Activated CD8-positive, alpha-beta T cell treated with anti-CD3 and anti-CD28 coated beads, Interleukin-2, amount 10 ng/mL, durations not matched to agents 7 days and 5 days (primary cell): ENCODE results near the gene PDK1. TPM values are rescaled to one million over a fixed set of nuclear protein-coding genes. Genes with fewer than 3 reads are reported as not detected.

Experiments used
- ATAC-seq: fragments of 150-1000 bp; cut with Tn5 transposase; one replicate; pipeline ENCODE4 v1.10.0; 2021; ENCODE audit warnings: moderate library complexity
- CTCF ChIA-PET: fragments of 350-600 bp; sonication (Branson Sonifier 250); formaldehyde crosslinking; loops from one replicate; lab custom pipeline; 2021; ENCODE audit warnings: antibody characterized with exemption; lab: Charles Lee
- POLR2A ChIA-PET: fragments of 350-600 bp; sonication (Branson Sonifier 250); formaldehyde crosslinking; loops from one replicate; lab custom pipeline; 2021; ENCODE audit warnings: antibody characterized with exemption; lab: Charles Lee
- DNase-seq: peaks from one replicate; pipeline ENCODE4 v3.0.0-alpha.2; 2020
- H3K27ac Mint-ChIP-seq: one replicate; pipeline ENCODE4 v1.8.0; 2021; ENCODE audit warnings: mild to moderate bottlenecking, mixed read lengths
- H3K27me3 Mint-ChIP-seq: one replicate; pipeline ENCODE4 v1.8.0; 2021; ENCODE audit warnings: low read depth, mixed read lengths
- H3K36me3 Mint-ChIP-seq: one replicate; pipeline ENCODE4 v1.8.0; 2021; ENCODE audit warnings: low read depth, mixed read lengths
- H3K4me1 Mint-ChIP-seq: one replicate; pipeline ENCODE4 v1.8.0; 2021; ENCODE audit warnings: low read depth, mixed read lengths
- H3K4me3 Mint-ChIP-seq: one replicate; pipeline ENCODE4 v1.8.0; 2021; ENCODE audit warnings: mild to moderate bottlenecking, mixed read lengths
- H3K9me3 Mint-ChIP-seq: one replicate; pipeline ENCODE4 v1.8.0; 2022; ENCODE audit warnings: mixed read lengths; ENCODE audit not compliant: insufficient read depth
- total RNA-seq, 2 experiments: library from RNA; stranded (reverse); gene quantifications; one replicate each; pipeline ENCODE4 v1.2.3, GENCODE V29; 2021

The PDK1 gene
- total RNA-seq, 2 experiments from 2014 or later, result 46.1 to 47.2 TPM

- Mint-ChIP-seq H3K27me3 (no peaks in the 10 kb centered on the region), H3K36me3 (peaks cover 74% of the 10 kb centered on the region), H3K9me3 (no peaks in the 10 kb centered on the region), H3K27ac (no peak overlapping the region), H3K4me1 (no peaks in the 10 kb centered on the region), H3K4me3 (no peak overlapping the region)
- DNase-seq, result no peak
- ChIA-PET POLR2A (no interaction called here), CTCF (interaction anchor here (0.6 kb wide), 1 partner anchor 23 kb away, joined by 3 read pairs; no protein-coding TSS in a partner anchor)
- ATAC-seq, result no peak
Observed at GRCh38 chr2:172600557-172601008, 44.7 kb downstream of the PDK1 start.

GRCh38 chr2:172606285-172606684 lies 50.4 kb downstream of the PDK1 start:
- no peaks in the 10 kb centered on the region for H3K27me3 Mint-ChIP-seq
- no peak overlapping the region for H3K27ac Mint-ChIP-seq
- H3K9me3 Mint-ChIP-seq, result no peaks in the 10 kb centered on the region
- ChIA-PET CTCF (no interaction called here), POLR2A (no interaction called here)
- H3K4me3 Mint-ChIP-seq, result no peak overlapping the region
- no peak for ATAC-seq
- peaks cover 57% of the 10 kb centered on the region for H3K36me3 Mint-ChIP-seq
- H3K4me1 Mint-ChIP-seq, result no peaks in the 10 kb centered on the region
- DNase-seq, result no peak

GRCh38 chr2:172607379-172607928 lies 51.6 kb downstream of the PDK1 start:
- Mint-ChIP-seq H3K9me3 (no peaks in the 10 kb centered on the region), H3K36me3 (peaks cover 48% of the 10 kb centered on the region), H3K27me3 (no peaks in the 10 kb centered on the region), H3K27ac (no peak overlapping the region), H3K4me1 (no peaks in the 10 kb centered on the region), H3K4me3 (no peak overlapping the region)
- DNase-seq, result no peak
- ChIA-PET CTCF (interaction anchor here (0.9 to 1.0 kb wide), 2 partner anchors 14 to 103 kb away, joined by 3 read pairs; no protein-coding TSS in a partner anchor), POLR2A (interaction anchor here (0.6 kb wide), 1 partner anchor 102 kb away, joined by 4 read pairs; no protein-coding TSS in a partner anchor)
- no peak for ATAC-seq

GRCh38 chr2:172609488-172609887 lies 53.6 kb downstream of the PDK1 start:
- no peak for DNase-seq
- CTCF ChIA-PET, result interaction anchor here (1.5 kb wide), 1 partner anchor 11 kb away, joined by 3 read pairs; no protein-coding TSS in a partner anchor
- Mint-ChIP-seq H3K27me3 (no peaks in the 10 kb centered on the region), H3K36me3 (peaks cover 36% of the 10 kb centered on the region), H3K27ac (no peak overlapping the region), H3K9me3 (no peaks in the 10 kb centered on the region), H3K4me3 (no peak overlapping the region), H3K4me1 (no peaks in the 10 kb centered on the region)
- POLR2A ChIA-PET, result no interaction called here
- ATAC-seq, result no peak

GRCh38 chr2:172612051-172612450 lies 56.2 kb downstream of the PDK1 start:
- ChIA-PET POLR2A (no interaction called here), CTCF (interaction anchor here (1.7 kb wide), 1 partner anchor 17 kb away, joined by 5 read pairs; no protein-coding TSS in a partner anchor)
- ATAC-seq (no peak), DNase-seq (no peak)
- H3K27ac Mint-ChIP-seq, result no peak overlapping the region
- peaks cover 24% of the 10 kb centered on the region for H3K36me3 Mint-ChIP-seq
- H3K9me3 Mint-ChIP-seq, result no peaks in the 10 kb centered on the region
- H3K4me1 Mint-ChIP-seq, result no peaks in the 10 kb centered on the region
- no peak overlapping the region for H3K4me3 Mint-ChIP-seq
- no peaks in the 10 kb centered on the region for H3K27me3 Mint-ChIP-seq

- ATAC-seq, result no peak
- no peak for DNase-seq
- H3K27me3 Mint-ChIP-seq, result no peaks in the 10 kb centered on the region
- no peaks in the 10 kb centered on the region for H3K4me1 Mint-ChIP-seq
- H3K4me3 Mint-ChIP-seq, result no peak overlapping the region
- no peak overlapping the region for H3K27ac Mint-ChIP-seq
- POLR2A ChIA-PET, result no interaction called here
- CTCF ChIA-PET, result interaction anchor here (0.7 to 1.7 kb wide), 2 partner anchors 18 to 781 kb away, joined by 4 to 5 read pairs; no protein-coding TSS in a partner anchor
- no peaks in the 10 kb centered on the region for H3K9me3 Mint-ChIP-seq
- peaks cover 19% of the 10 kb centered on the region for H3K36me3 Mint-ChIP-seq
Observed at GRCh38 chr2:172613040-172613439, 57.1 kb downstream of the PDK1 start.

GRCh38 chr2:172613615-172614231 lies 57.8 kb downstream of the PDK1 start:
- ATAC-seq, result no peak
- H3K4me3 Mint-ChIP-seq, result no peak overlapping the region
- peaks cover 13% of the 10 kb centered on the region for H3K36me3 Mint-ChIP-seq
- H3K4me1 Mint-ChIP-seq, result no peaks in the 10 kb centered on the region
- no peak for DNase-seq
- H3K27me3 Mint-ChIP-seq, result no peaks in the 10 kb centered on the region
- POLR2A ChIA-PET, result no interaction called here
- no peaks in the 10 kb centered on the region for H3K9me3 Mint-ChIP-seq
- no peak overlapping the region for H3K27ac Mint-ChIP-seq
- CTCF ChIA-PET, result no interaction called here

- H3K27me3 Mint-ChIP-seq, result no peaks in the 10 kb centered on the region
- no peak overlapping the region for H3K4me3 Mint-ChIP-seq
- no peak for ATAC-seq
- H3K9me3 Mint-ChIP-seq, result no peaks in the 10 kb centered on the region
- no peaks in the 10 kb centered on the region for H3K4me1 Mint-ChIP-seq
- CTCF ChIA-PET, result no interaction called here
- POLR2A ChIA-PET, result interaction anchor here (0.6 kb wide), 1 partner anchor 284 kb away, joined by 3 read pairs; no protein-coding TSS in a partner anchor
- no peak overlapping the region for H3K27ac Mint-ChIP-seq
- no peak for DNase-seq
- H3K36me3 Mint-ChIP-seq, result peaks cover 13% of the 10 kb centered on the region
Observed at GRCh38 chr2:172614932-172615331, 59.0 kb downstream of the PDK1 start.

- ATAC-seq (no peak), DNase-seq (no peak)
- ChIA-PET POLR2A (interaction anchor here (0.6 kb wide), 1 partner anchor 283 kb away, joined by 3 read pairs; no protein-coding TSS in a partner anchor), CTCF (no interaction called here)
- Mint-ChIP-seq H3K9me3 (no peaks in the 10 kb centered on the region), H3K4me1 (no peaks in the 10 kb centered on the region), H3K4me3 (no peak overlapping the region), H3K36me3 (peaks cover 13% of the 10 kb centered on the region), H3K27ac (no peak overlapping the region), H3K27me3 (no peaks in the 10 kb centered on the region)
Observed at GRCh38 chr2:172615727-172616261, 59.9 kb downstream of the PDK1 start.

GRCh38 chr2:172617115-172617514 lies 61.2 kb downstream of the PDK1 start:
- Mint-ChIP-seq H3K9me3 (no peaks in the 10 kb centered on the region), H3K4me3 (no peak overlapping the region), H3K27ac (no peak overlapping the region), H3K4me1 (no peaks in the 10 kb centered on the region), H3K36me3 (peaks cover 9% of the 10 kb centered on the region), H3K27me3 (no peaks in the 10 kb centered on the region)
- DNase-seq (no peak), ATAC-seq (no peak)
- CTCF ChIA-PET, result no interaction called here
- POLR2A ChIA-PET, result no interaction called here

- Mint-ChIP-seq H3K4me3 (no peak overlapping the region), H3K9me3 (no peaks in the 10 kb centered on the region), H3K4me1 (no peaks in the 10 kb centered on the region), H3K27ac (no peak overlapping the region), H3K36me3 (peaks cover 17% of the 10 kb centered on the region), H3K27me3 (no peaks in the 10 kb centered on the region)
- ChIA-PET POLR2A (no interaction called here), CTCF (interaction anchor here (0.6 kb wide), 1 partner anchor 23 kb away, joined by 3 read pairs; no protein-coding TSS in a partner anchor)
- DNase-seq (no peak), ATAC-seq (no peak)
Observed at GRCh38 chr2:172623249-172623965, 67.5 kb downstream of the PDK1 start.
